MM.1S (cell line): ENCODE data around the gene SRP14.

Experiments
- CTCF ChIP-seq: fragments of 300-600 bp; sonication (generic); IDR thresholded peaks from 2 replicates; pipeline ENCODE4 v1.5.1; 2016; ENCODE audit warnings: antibody characterized with exemption, low read length, mixed read lengths
- EZH2 ChIP-seq: fragments of 300-600 bp; sonication (generic); optimal IDR thresholded peaks from 2 replicates; pipeline ENCODE3; 2017; ENCODE audit warnings: low read depth, mild to moderate bottlenecking, antibody characterized with exemption, low read length, mixed read lengths
- EZH2phosphoT487 ChIP-seq: fragments of 300-600 bp; sonication (generic); IDR thresholded peaks from 2 replicates; pipeline ENCODE4 v1.6.1; 2018; ENCODE audit warnings: antibody characterized with exemption, low read length

DNA sequence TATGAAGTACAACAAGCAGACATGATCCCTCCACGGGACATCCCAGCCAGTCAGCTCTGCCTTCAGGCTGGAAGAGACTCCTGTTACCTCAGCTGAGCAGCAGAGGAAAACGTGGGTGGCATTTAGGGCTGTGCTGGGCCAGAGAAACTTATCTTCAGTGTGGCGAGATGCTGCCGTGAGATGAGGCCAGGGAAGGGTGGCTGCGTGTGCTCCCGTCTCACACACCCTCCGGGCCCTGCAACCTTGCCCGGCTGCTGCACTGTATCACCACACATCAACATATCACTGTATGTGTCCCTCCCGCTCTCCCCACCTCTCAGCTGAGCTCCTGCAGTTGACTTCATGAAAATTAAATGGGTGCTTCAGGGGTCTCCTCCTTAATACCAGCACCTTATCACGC is 46.3 kb upstream of the SRP14 start:
- TF ChIP-seq CTCF (no peak), EZH2 (no peak), EZH2phosphoT487 (no peak)
